GM18505 (cell line): Measurements from ENCODE around the gene C9orf153.
A peak's percentile ranks its signal among the peaks of the same experiment; 100 is the strongest.

ENCODE experiments used
- ATAC-seq: cut with Tn5 transposase; IDR thresholded peaks from one replicate; pipeline ENCODE4 v1.9.1; 2021; ENCODE audit not compliant: unreplicated experiment
- POLR2A ChIP-seq: IDR thresholded peaks from 4 replicates; pipeline ENCODE4 v1.6.1; 2011; ENCODE audit warnings: borderline replicate concordance; ENCODE audit not compliant: insufficient read depth, insufficient read length; ENCODE audit errors: extremely low read depth

C9orf153 gene

GRCh38 chr9:86246752-86247161, 12.7 kb downstream of the C9orf153 start:
- no peak for TF ChIP-seq POLR2A
- no peak for ATAC-seq

GRCh38 chr9:86242071-86242470, 17.4 kb downstream of the C9orf153 start:
- TF ChIP-seq POLR2A, result no peak
- no peak for ATAC-seq

GRCh38 chr9:86241216-86241615, 18.2 kb downstream of the C9orf153 start:
- TF ChIP-seq POLR2A, result no peak
- ATAC-seq, result no peak

- TF ChIP-seq POLR2A, result no peak
- ATAC-seq, result no peak
Measured at GRCh38 chr9:86238861-86239770, 20.3 kb downstream of the C9orf153 start.

GRCh38 chr9:86230858-86231257, 28.6 kb downstream of the C9orf153 start:
- no peak for ATAC-seq
- no peak for TF ChIP-seq POLR2A

- no peak for ATAC-seq
- no peak for TF ChIP-seq POLR2A
Measured at GRCh38 chr9:86222667-86223066, 36.8 kb downstream of the C9orf153 start.

GRCh38 chr9:86219606-86220005, 39.9 kb downstream of the C9orf153 start:
- no peak for TF ChIP-seq POLR2A
- ATAC-seq, result no peak

GRCh38 chr9:86217076-86217755, 42.2 kb downstream of the C9orf153 start:
- no peak for TF ChIP-seq POLR2A
- ATAC-seq, result no peak

- TF ChIP-seq POLR2A, result no peak
Measured at GRCh38 chr9:86207193-86207592, 52.3 kb downstream of the C9orf153 start.

GRCh38 chr9:86202338-86202882, 57.0 kb downstream of the C9orf153 start:
- no peak for TF ChIP-seq POLR2A
- ATAC-seq, result peak; percentile 76

More at GRCh38 chr9:86207193-86207592, 52.3 kb downstream of the C9orf153 start:
- no peak for ATAC-seq

GRCh38 chr9:86201474-86202337, 57.8 kb downstream of the C9orf153 start:
- no peak for ATAC-seq
- TF ChIP-seq POLR2A, result no peak

- no peak for TF ChIP-seq POLR2A
- ATAC-seq, result no peak
Measured at GRCh38 chr9:86200599-86201162, 58.8 kb downstream of the C9orf153 start.
